K562 (cell line): Measurements from ENCODE around the gene SYS1. TPM values are rescaled to one million over a fixed set of nuclear protein-coding genes. Genes with fewer than 3 reads are reported as not detected.
A peak's percentile ranks its signal among the peaks of the same experiment; 100 is the strongest.

ENCODE experiments used
- BDP1 ChIP-seq: IDR thresholded peaks from 3 replicates; pipeline ENCODE4 v1.6.1; 2011; ENCODE audit not compliant: insufficient read length, insufficient read depth
- CBX2 ChIP-seq: fragments of 200-600 bp; sonication (generic); IDR thresholded peaks from one replicate; pipeline ENCODE4 v1.6.1; 2012; ENCODE audit warnings: mild to moderate bottlenecking, low read length, inconsistent platforms; ENCODE audit not compliant: insufficient read depth, poor library complexity, severe bottlenecking
- NR0B1 ChIP-seq: fragments of 450-650 bp; IDR thresholded peaks from one replicate; pipeline ENCODE4 v1.6.1; 2018; ENCODE audit warnings: mild to moderate bottlenecking, moderate library complexity; ENCODE audit not compliant: partially characterized antibody
- PHF20 ChIP-seq: fragments of 450-650 bp; IDR thresholded peaks from 2 replicates; pipeline ENCODE4 v1.6.1; 2018; ENCODE audit not compliant: partially characterized antibody
- SRSF1 ChIP-seq: fragments of 200-400 bp; formaldehyde crosslinking; IDR thresholded peaks from 2 replicates; pipeline ENCODE4 v1.6.1; 2017; ENCODE audit warnings: mild to moderate bottlenecking, low read depth, low read length, moderate library complexity
- SRSF9 ChIP-seq: fragments of 200-400 bp; formaldehyde crosslinking; IDR thresholded peaks from 2 replicates; pipeline ENCODE4 v1.6.1; 2017; ENCODE audit warnings: low read depth, low read length, borderline replicate concordance
- VEZF1 ChIP-seq: fragments of 200-800 bp; sonication (Bioruptor generic); IDR thresholded peaks from 2 replicates; pipeline ENCODE4 v1.6.1; 2017; ENCODE audit warnings: missing genetic modification characterization, missing compliant biosample characterization
- ZNF263 ChIP-seq: sonication (generic); formaldehyde crosslinking; IDR thresholded peaks from 2 replicates; pipeline ENCODE4 v1.8.0; 2022; ENCODE audit warnings: mild to moderate bottlenecking, missing genetic modification reagents, borderline replicate concordance
- ZNF280B ChIP-seq: fragments of 250-450 bp; sonication (Bioruptor Pico); IDR thresholded peaks from 2 replicates; pipeline ENCODE4 v1.5.1; 2021; ENCODE audit warnings: mild to moderate bottlenecking
- polyA plus RNA-seq, 8 experiments: library from polyadenylated mRNA; depleted of rRNA in 4 of 8; stranded (reverse) in 5 of 8; unstranded in 3 of 8; fragments of >200 nt; fragmentation: Nextera tagmentation in 2 of 8; fragmentation: Illumina TruSeq in 1 of 8; extraction: Ambion mirVana in 2 of 8; extraction: Trizol in 1 of 8; gene quantifications; 2 replicates each; pipeline versions ENCODE4 v1.2.1 to v1.2.3, GENCODE V29; 2011 to 2014; ENCODE audit warnings: inconsistent platforms in 1 of 8, missing spikeins in 1 of 8
- total RNA-seq, 7 experiments: library from RNA; depleted of rRNA in 6 of 7; stranded (reverse); fragments of >200 nt in 6 of 7; fragmentation: Illumina TruSeq in 2 of 7; extraction: Trizol in 2 of 7; gene quantifications; 2 replicates each; pipeline versions ENCODE4 v1.2.1 to v1.2.3, GENCODE V29; 2011 to 2021; ENCODE audit warnings: low replicate concordance in 1 of 7
- TF ChIP-seq, protein P1 (sequence below), 2 experiments: fragments of 450-650 bp; IDR thresholded peaks; 2 replicates each; pipeline ENCODE4 v1.6.1; 2018; ENCODE audit warnings: mild to moderate bottlenecking in 2 of 2, low read depth in 1 of 2; ENCODE audit not compliant: partially characterized antibody in 2 of 2
- TF ChIP-seq, protein P2 (sequence below): sonication (generic); formaldehyde crosslinking; IDR thresholded peaks from 2 replicates; pipeline ENCODE4 v1.8.0; 2023; ENCODE audit warnings: mild to moderate bottlenecking, missing genetic modification reagents

Gene SYS1
- total and polyA plus RNA-seq, 9 of the 15 experiments (the other 6 are each of a cell fraction or from before 2014, with no cell fraction given): 11.1 to 25.2 (median 17.5) TPM

GRCh38 chr20:45362804-45363610 lies at the start of gene SYS1 (continued):
- TF ChIP-seq, protein P1, sequence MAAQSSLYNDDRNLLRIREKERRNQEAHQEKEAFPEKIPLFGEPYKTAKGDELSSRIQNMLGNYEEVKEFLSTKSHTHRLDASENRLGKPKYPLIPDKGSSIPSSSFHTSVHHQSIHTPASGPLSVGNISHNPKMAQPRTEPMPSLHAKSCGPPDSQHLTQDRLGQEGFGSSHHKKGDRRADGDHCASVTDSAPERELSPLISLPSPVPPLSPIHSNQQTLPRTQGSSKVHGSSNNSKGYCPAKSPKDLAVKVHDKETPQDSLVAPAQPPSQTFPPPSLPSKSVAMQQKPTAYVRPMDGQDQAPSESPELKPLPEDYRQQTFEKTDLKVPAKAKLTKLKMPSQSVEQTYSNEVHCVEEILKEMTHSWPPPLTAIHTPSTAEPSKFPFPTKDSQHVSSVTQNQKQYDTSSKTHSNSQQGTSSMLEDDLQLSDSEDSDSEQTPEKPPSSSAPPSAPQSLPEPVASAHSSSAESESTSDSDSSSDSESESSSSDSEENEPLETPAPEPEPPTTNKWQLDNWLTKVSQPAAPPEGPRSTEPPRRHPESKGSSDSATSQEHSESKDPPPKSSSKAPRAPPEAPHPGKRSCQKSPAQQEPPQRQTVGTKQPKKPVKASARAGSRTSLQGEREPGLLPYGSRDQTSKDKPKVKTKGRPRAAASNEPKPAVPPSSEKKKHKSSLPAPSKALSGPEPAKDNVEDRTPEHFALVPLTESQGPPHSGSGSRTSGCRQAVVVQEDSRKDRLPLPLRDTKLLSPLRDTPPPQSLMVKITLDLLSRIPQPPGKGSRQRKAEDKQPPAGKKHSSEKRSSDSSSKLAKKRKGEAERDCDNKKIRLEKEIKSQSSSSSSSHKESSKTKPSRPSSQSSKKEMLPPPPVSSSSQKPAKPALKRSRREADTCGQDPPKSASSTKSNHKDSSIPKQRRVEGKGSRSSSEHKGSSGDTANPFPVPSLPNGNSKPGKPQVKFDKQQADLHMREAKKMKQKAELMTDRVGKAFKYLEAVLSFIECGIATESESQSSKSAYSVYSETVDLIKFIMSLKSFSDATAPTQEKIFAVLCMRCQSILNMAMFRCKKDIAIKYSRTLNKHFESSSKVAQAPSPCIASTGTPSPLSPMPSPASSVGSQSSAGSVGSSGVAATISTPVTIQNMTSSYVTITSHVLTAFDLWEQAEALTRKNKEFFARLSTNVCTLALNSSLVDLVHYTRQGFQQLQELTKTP (IDR thresholded peaks at IDR 0.05; ENCODE audit: low read depth in 1 of 2, partially characterized antibody in 2 of 2): no peak
- TF ChIP-seq BDP1 (no peak), PHF20 (peak; percentile 59), SRSF1 (no peak), CBX2 (no peak), VEZF1 (peak; percentile 89), ZNF263 (CRISPR knock-in tag) (no peak), ZNF280B (no peak), SRSF9 (no peak), NR0B1 (no peak)
- TF ChIP-seq, protein P2, sequence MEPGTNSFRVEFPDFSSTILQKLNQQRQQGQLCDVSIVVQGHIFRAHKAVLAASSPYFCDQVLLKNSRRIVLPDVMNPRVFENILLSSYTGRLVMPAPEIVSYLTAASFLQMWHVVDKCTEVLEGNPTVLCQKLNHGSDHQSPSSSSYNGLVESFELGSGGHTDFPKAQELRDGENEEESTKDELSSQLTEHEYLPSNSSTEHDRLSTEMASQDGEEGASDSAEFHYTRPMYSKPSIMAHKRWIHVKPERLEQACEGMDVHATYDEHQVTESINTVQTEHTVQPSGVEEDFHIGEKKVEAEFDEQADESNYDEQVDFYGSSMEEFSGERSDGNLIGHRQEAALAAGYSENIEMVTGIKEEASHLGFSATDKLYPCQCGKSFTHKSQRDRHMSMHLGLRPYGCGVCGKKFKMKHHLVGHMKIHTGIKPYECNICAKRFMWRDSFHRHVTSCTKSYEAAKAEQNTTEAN (CRISPR knock-in tag): 0 out of 2 replicates have a peak, but pooled peaks have one; percentile 2
